Fibroblast of skin of right biceps (primary cell): ENCODE results near the gene CCNO.

Source experiments
- DNase-seq: peaks from one replicate; pipeline ENCODE4 v3.0.0-alpha.2; 2013

The CCNO gene

DNA sequence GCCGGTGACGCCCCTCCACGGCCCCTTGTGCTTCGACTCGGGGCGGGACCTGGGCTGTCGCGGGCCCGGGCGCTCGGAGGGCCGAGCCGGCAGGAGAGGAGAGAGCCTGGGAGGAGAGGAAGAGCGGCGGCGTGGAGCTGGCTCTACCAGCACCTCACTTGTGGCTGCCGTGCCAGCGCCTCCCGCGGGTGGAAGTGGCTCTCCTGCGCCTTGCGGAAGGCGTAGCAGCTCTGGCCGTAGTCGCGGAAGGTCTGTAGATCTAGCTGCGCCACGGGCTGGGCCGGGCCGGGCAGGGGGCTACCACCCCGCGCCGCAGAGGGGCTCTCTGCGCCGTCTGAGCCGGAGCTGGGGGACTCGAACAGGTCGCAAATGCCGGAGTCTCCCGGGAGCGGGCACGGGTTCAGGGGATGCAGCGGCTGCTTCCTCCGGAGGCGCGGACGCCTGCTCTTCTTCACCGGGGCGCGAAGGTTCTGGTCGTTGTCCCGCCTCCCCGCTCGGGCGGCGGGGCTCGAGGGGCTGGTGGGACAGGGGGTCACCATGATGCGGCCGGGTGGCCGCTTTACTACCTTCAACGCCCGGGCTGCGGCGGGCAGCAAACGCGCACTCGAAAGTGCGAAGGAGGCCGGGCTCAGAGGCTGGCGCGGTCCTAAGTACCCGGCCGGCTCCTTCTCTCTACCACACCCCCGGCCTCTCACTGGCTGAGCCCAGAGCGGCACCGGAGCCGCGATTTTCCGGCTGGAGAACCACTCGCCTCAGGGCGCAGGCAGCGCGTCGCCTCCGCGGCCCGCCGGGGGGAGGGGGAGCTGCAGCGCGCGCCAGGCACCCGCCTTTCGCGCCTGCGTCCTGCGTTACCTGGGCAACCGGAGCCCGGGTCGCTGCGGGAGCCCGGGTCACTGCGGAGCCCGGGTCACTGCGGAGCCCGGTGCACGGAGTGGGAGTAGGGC is at the start of gene CCNO:
Gene CCNO (minus strand): TSS at position 624 of the 944 bp plus-strand sequence. CDS start 85 bp downstream, at position 539.
- peak; percentile 69 for DNase-seq

DNA sequence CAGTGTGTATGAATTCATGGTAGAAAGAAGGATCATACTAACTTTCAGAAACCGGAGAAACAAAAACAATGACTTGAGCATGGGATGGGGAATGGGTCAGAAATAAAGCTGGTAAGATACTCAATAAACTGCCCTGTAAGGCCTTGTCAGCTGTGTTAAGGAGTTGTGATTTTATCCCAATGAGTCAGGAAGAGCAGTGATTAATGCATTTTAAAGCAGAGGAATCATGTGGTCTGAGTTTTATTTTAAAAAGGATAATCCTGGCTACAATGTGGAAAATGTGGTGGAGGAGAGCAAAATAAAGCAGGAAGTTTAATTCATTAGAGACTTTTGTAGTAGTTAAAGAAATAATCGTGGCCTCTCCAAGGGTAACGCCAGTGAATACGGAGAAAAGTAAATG is 45.4 kb upstream of the CCNO start:
- peak; percentile 59 for DNase-seq

GRCh38 chr5:55276771-55277170 is 43.4 kb upstream of the CCNO start:
- no peak for DNase-seq

DNA sequence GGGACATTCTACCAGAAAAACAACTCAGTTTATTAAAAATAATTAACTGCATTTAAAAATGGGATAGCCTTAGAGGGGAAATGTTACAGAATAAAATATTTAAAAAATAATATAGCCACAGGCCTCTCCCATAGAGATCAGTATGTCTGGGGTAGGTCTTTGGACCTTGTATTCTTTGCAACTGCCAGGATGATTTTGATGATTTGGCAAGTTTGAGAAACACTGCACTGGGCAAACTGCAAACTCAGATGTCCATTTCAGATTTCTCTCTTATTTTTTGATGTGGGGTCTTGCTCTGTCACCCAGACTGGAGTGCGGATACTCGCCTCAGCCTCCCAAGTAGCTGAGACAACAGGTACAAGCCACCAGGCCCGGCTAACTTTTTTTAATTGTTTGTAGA is 24.9 kb upstream of the CCNO start:
- no peak for DNase-seq

DNA sequence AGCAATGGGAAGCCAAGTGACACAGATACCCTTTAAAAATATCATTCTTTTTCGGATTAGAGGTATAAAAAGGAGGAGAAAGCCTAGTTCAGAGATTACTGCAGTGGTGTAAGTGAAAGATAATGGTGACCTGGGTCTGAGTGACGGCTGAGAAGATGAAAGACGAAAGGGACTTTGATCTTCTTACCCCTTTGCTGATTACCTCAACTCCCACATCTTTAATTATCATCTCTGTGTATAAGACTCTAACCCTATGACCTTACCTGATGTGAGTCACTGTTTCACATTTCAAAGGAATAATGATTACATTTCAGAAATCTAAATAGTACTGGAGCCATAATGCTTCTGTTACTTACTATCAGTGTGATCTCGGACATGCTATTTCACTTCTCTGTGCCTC is 21.4 kb upstream of the CCNO start:
- no peak for DNase-seq

DNA sequence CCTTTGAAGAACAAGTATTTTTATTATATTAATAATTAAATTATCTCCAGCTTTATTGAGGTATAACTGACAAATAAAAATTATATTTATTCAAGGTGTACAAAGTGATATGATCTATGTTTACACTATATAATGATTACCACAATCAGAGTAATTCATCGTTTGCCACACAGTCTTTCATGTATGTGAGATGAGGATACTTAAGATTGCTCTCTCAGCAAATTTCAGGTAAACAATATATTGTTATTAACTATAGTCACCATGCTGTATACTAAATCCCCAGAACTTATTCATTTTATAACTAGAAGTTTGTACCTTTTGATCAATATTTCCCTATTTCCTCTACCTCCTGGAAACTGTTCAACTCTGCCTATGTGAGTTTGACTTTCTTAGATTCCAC is 16.7 kb upstream of the CCNO start:
- DNase-seq, result no peak

DNA sequence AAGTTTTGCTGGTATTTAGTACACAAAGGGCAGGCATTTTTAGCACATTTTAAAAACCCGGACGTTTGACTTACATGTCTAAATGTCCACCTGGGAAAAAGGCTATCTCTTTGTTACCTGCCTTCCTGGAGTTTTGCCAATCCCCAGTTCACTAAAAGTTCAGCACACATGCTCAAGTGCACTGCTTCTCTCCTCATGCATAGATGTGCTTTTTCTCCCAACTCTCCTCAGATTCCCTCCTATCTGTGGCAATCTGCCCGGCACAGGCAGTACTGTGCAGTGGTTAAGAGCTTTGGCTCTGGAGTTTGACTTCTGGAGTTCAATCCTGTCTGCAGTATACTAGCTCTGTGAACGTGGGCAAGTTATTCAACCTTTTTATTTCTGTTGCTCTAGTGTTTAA is 8.3 kb upstream of the CCNO start:
- DNase-seq, result no peak

DNA sequence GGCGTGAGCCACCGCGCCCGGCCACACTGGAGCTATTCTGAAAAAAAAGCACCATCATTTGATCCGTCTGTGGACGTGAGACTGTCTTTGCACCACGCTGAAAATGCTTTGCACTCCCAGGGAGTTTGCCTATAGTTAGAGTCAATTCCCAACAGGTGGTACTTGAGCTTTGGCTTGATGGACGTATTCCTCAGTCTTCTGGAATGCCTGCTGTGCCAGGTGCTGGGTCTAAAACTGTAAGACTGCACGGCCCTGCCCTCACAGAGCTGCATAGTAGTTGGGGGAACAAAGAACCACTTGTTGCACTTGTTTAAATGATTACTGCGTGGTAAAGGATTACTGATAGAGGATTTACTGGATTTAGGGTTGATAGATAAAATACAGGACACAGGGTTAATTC is 3.4 kb upstream of the CCNO start:
- DNase-seq, result no peak

GRCh38 chr5:55234121-55234700 is 803 bp upstream of the CCNO start:
- no peak for DNase-seq

DNA sequence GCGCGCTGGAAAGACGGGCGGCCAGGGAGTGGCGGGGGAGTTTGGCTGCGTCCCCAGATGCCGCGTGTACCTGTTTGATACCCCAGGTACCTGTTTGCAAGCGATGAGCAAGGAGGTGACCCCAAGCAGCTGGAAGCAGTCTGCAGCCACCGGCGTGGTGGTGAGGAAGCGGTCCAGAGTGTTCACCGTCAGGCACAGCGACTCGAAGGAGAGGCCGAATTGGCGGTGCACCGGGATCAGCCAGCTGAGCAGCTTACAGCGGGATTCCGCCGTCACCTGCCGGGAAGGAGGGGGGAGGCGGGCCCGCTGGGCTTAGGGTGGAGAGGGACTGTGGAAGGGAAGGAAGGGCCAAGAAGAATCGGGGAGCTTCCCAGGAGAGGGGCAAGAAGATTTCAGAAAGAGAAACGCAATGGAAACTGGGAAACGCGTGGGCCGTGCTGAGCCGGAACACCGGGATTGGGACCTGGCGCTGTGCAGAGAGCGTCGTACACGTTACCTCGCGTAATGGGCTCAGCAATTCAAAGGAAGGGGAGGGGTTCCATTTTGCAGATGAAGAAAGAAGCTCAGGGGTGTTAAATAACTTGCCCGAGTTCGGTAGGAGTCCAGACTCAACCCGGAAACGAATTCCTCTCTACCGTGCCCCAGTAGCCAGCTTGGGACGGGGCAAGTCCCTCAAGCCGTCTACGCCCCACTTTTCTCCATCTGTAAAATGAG is 980 bp downstream of the CCNO start:
- DNase-seq, result no peak

GRCh38 chr5:55231919-55232270 is 1.5 kb downstream of the CCNO start:
- DNase-seq, result no peak

GRCh38 chr5:55231029-55231918 is 2.1 kb downstream of the CCNO start:
- no peak for DNase-seq

GRCh38 chr5:55230086-55230629 is 3.2 kb downstream of the CCNO start:
- DNase-seq, result no peak

GRCh38 chr5:55227664-55228430 is 5.6 kb downstream of the CCNO start:
- no peak for DNase-seq

GRCh38 chr5:55226934-55227663 is 6.3 kb downstream of the CCNO start, which contains the start of gene MCIDAS:
MCIDAS (minus strand) TSS chr5:55227315; CDS start chr5:55227138, 177 bp downstream.
- peak; percentile 47 for DNase-seq

GRCh38 chr5:55226027-55226933 is 7.1 kb downstream of the CCNO start:
- peak; percentile 57 for DNase-seq

DNA sequence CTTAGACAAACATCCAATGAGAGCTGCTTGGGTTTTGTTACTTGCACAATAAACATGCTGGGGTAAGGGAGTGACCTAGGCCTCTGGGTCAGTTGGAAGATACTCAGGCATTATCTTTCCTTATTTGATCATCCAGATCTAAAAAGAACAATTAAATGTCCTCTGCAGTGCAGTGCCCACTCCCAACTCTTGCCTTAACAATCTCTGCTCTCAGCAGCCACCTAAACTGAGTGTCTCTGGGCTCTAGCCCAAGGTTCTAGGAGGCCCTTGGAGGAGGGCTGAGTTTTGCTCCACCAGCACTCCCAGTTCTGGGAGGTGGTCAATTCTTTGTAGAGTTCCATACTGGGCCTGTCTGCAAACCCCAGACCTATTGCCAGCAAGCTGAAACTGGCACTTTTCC is 8.1 kb downstream of the CCNO start:
- no peak for DNase-seq

GRCh38 chr5:55223812-55224240 is 9.6 kb downstream of the CCNO start:
- DNase-seq, result no peak

DNA sequence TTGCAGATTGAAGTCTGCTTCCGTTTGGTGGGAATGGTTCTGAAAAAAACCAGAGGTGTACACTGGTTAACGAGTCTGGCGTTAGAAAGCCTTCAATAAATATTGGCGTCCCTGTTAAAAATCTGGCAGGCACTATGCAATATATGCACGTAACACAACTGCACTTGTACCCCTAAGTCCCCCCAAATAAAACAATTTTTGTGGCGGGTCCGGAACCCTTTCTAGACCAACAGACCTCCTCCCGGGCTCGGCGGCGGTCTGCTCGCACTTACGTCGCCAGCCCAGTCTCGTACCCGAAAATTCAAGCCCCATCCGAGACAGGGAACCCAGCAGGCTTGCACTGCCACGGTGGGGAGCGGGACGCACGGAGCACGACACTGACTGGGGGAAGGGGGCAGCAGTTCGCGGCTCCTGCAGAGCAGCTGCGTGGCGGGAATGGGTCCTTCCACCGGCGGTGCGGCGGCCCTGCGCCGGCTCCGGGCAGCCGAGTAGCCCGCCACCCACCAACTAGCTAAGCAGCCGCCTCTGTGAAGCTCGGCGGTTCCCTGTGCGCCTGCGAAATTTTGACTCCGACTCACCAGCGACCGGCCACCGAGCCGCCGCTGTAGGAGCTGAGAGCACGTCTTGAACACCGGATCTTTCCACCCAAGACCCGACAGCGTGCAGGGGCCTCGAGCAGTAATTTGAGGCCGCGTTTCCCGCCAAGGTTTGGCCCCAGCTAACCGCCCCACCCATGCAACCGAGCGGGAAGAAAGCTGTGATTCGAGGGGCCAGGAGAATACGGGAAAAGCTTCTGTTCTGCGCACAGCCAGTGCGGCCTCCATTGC is 10.2 kb downstream of the CCNO start:
- no peak for DNase-seq
